Gastrocnemius medialis (tissue), 4 donors: ENCODE measurements around the gene CCL25. TPM values are rescaled to one million over a fixed set of nuclear protein-coding genes. Genes with fewer than 3 reads are reported as not detected.
A peak's percentile ranks its signal among the peaks of the same experiment; 100 is the strongest.

ENCODE experiments used
- ATAC-seq, 2 donors: fragments of 150-250 bp; one replicate each; pipeline ENCODE4 v1.9.1; 2016
- DNase-seq, 2 donors: peaks; one replicate each; pipeline ENCODE4 v3.0.0-alpha.2; 2019
- H3K27ac ChIP-seq, 4 donors: fragments of 200-600 bp; sonication (generic); 1 replicate in 1 of 4; 2 replicates in 3 of 4; pipeline ENCODE4 v1.5.1; 2016 to 2018; ENCODE audit warnings: mild to moderate bottlenecking in 2 of 4, moderate library complexity in 1 of 4
- H3K27me3 ChIP-seq, 3 donors: fragments of 200-600 bp; sonication (generic) in 2 of 3; 1 replicate in 1 of 3; 2 replicates in 2 of 3; pipeline versions ENCODE4 v1.5.1 to v1.6.0; 2016 to 2019; ENCODE audit warnings: mild to moderate bottlenecking in 1 of 3, moderate library complexity in 1 of 3
- H3K36me3 ChIP-seq, 2 donors: fragments of 200-600 bp; sonication (generic) in 1 of 2; one replicate each; pipeline ENCODE4 v1.5.1; 2017 to 2018
- H3K4me1 ChIP-seq, 2 donors: fragments of 200-600 bp; sonication (generic) in 1 of 2; one replicate each; pipeline ENCODE4 v1.5.1; 2016 to 2017; ENCODE audit warnings: mild to moderate bottlenecking in 2 of 2
- H3K4me3 ChIP-seq, 4 donors: fragments of 200-600 bp; sonication (generic) in 3 of 4; 1 replicate in 1 of 4; 2 replicates in 3 of 4; pipeline ENCODE4 v1.5.1; 2016 to 2019; ENCODE audit warnings: mild to moderate bottlenecking in 2 of 4
- H3K9me3 ChIP-seq, 3 donors: fragments of 200-600 bp; sonication (generic) in 2 of 3; 1 replicate in 1 of 3; 2 replicates in 2 of 3; pipeline ENCODE4 v1.5.1; 2016 to 2019
- POLR2A ChIP-seq, 2 donors: fragments of 450-650 bp; IDR thresholded peaks; one replicate each; pipeline ENCODE4 v1.6.1; 2017; ENCODE audit warnings: antibody characterized with exemption in 2 of 2, mild to moderate bottlenecking in 2 of 2, moderate library complexity in 2 of 2
- in situ Hi-C, 4 donors: fragments of 200-750 bp; cut with MboI; loops; one replicate each; pipeline versions ENCODE4 v1.15.0 to v1.8.0; 2017; ENCODE audit warnings: low sequenced_read_pairs in 4 of 4
- intact Hi-C: fragments of 100-400 bp; cut with DNase I; formaldehyde crosslinking; loops from one replicate; pipeline ENCODE4 v1.15.1; 2023; ENCODE audit warnings: low total_unique reads
- total RNA-seq, 4 donors: library from RNA; depleted of rRNA; stranded (reverse); fragments of >200 nt; gene quantifications; one replicate each; pipeline versions ENCODE4 v1.1.0 to v1.2.3, GENCODE V29; 2016
- TF ChIP-seq, protein P1 (sequence below), 5 experiments: fragments of 450-650 bp in 3 of 5; fragments of 200-600 bp in 2 of 5; sonication (generic) in 2 of 5; IDR thresholded peaks in 4 of 5; conservative IDR thresholded peaks in 1 of 5; 1 replicate in 4 of 5; 2 replicates in 1 of 5; pipeline ENCODE4 v1.5.1; 2016 to 2019; ENCODE audit warnings: antibody characterized with exemption in 5 of 5, mild to moderate bottlenecking in 3 of 5, moderate library complexity in 3 of 5

CCL25 gene
- total RNA-seq, 4 donors from 2014 or later, result not detected

DNA sequence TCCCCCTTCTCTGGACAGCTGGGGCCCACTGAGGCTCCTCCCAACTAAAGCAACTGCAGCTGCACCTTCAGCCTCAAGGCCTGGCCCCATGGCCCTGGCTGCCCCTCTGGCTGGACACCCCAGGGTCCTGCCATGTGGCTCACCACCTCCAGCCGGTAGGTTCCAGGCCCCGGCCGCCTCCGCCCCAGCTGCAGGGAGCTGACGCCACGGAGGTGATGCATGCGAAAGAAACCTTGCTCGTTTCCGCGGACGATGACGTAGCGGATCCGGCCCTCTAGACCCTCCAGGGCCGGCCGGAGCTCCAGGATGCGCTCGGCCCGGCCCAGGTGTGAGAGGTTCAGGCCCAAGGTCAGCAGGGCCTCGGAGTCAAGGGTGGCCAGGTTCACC, 13.3 kb downstream of the CCL25 start:
- in situ Hi-C loops (no loop called here), intact Hi-C loops (no loop called here)
- DNase-seq (no peak), ATAC-seq (no peak)
- no peaks in the 10 kb centered on the region for H3K4me1 ChIP-seq
- no peak overlapping the region for H3K27ac ChIP-seq
- no peak for TF ChIP-seq POLR2A (IDR thresholded peaks at IDR 0.05)
- TF ChIP-seq, protein P1, sequence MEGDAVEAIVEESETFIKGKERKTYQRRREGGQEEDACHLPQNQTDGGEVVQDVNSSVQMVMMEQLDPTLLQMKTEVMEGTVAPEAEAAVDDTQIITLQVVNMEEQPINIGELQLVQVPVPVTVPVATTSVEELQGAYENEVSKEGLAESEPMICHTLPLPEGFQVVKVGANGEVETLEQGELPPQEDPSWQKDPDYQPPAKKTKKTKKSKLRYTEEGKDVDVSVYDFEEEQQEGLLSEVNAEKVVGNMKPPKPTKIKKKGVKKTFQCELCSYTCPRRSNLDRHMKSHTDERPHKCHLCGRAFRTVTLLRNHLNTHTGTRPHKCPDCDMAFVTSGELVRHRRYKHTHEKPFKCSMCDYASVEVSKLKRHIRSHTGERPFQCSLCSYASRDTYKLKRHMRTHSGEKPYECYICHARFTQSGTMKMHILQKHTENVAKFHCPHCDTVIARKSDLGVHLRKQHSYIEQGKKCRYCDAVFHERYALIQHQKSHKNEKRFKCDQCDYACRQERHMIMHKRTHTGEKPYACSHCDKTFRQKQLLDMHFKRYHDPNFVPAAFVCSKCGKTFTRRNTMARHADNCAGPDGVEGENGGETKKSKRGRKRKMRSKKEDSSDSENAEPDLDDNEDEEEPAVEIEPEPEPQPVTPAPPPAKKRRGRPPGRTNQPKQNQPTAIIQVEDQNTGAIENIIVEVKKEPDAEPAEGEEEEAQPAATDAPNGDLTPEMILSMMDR (IDR thresholded peaks at IDR 0.05 in 4 of 5, conservative IDR thresholded peaks at IDR 0.05 in 1 of 5), result no peak
- no peaks in the 10 kb centered on the region for H3K27me3 ChIP-seq
- H3K9me3 ChIP-seq, result peaks cover 0 to 14% (median 0%) of the 10 kb centered on the region in 3 donors
- no peak overlapping the region for H3K4me3 ChIP-seq
- H3K36me3 ChIP-seq, result no peaks in the 10 kb centered on the region

DNA sequence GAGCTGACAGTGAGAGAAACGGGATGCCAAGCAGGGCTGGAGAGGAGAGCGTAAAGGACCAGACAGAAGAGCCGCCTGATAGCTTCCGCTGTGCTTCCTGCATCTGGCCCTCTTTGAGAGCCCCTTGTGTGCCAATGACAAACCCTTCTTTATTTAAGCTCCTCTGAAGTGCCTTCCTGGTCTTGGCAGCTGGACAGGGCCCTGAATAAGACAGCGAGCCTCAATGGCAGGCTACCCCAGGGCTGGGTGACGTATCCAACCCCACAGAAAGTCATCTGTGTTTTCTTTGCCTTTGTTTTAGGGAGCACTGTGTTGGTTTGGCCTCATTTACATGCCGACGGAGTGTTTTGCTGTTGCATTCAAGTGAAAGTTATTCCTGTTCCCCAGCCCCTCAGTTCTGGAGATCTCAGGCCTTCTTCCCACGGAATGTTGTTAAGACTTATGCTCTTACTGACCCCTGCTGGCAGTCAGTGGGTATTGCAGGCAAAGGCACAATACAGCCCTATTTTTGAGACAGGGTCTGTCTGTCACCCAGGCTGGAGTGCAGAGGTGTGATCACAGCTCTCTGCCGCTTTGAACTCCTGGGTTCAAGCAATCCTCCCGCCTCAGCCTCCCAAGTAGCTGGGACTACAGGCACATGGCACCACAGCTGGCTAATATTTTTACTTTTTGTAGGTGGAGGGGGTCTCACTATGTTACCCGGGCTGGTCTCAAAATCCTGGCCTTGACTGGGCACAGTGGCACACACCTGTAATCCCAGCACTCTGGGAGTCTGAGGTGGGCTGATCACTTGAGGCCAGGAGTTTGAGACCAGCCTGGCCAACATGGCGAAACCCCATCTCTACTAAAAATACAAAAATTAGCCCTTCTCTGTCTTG, 16.8 kb downstream of the CCL25 start:
- in situ Hi-C loops, result no loop called here
- Histone ChIP-seq H3K4me1 (no peaks in the 10 kb centered on the region), H3K27me3 (no peaks in the 10 kb centered on the region), H3K9me3 (peaks cover 0 to 14% (median 0%) of the 10 kb centered on the region in 3 donors), H3K4me3 (no peak overlapping the region), H3K36me3 (no peaks in the 10 kb centered on the region), H3K27ac (no peak overlapping the region)
- no peak for ATAC-seq
- DNase-seq, result no peak
- TF ChIP-seq, protein P1 (IDR thresholded peaks at IDR 0.05 in 4 of 5, conservative IDR thresholded peaks at IDR 0.05 in 1 of 5), result peak in 3 of 5 experiments; percentile 18 to 36 (median 35)
- TF ChIP-seq POLR2A (IDR thresholded peaks at IDR 0.05), result no peak
- intact Hi-C loops, result no loop called here

DNA sequence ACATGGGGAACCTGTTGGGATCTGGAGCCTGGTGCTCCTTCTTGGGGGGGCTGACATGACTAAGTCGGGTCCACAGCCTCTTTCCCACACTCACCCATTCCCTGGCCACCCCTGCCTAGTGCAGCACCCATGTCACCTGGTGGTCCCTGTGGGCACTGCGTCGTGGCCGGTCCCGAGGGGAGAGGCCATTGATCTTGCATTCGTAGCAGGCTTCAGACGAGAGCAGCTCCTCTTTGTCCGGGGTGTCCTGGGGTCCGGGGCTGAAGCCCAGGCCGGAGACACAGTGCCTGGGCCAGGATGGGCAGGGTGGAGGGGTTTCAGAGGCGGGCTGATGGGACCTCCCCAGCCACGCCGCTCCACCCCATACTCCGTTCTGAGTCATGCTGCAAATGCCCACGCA, 19.4 kb downstream of the CCL25 start:
- intact Hi-C loops, result no loop called here
- H3K27ac ChIP-seq, result no peak overlapping the region
- no peak for TF ChIP-seq POLR2A (IDR thresholded peaks at IDR 0.05)
- TF ChIP-seq, protein P1 (IDR thresholded peaks at IDR 0.05 in 4 of 5, conservative IDR thresholded peaks at IDR 0.05 in 1 of 5), result no peak
- H3K4me1 ChIP-seq, result no peaks in the 10 kb centered on the region
- in situ Hi-C loops, result no loop called here
- no peaks in the 10 kb centered on the region for H3K36me3 ChIP-seq
- DNase-seq, result no peak
- H3K27me3 ChIP-seq, result no peaks in the 10 kb centered on the region
- no peak for ATAC-seq
- H3K9me3 ChIP-seq, result peaks cover 0 to 14% (median 0%) of the 10 kb centered on the region in 3 donors
- no peak overlapping the region for H3K4me3 ChIP-seq

DNA sequence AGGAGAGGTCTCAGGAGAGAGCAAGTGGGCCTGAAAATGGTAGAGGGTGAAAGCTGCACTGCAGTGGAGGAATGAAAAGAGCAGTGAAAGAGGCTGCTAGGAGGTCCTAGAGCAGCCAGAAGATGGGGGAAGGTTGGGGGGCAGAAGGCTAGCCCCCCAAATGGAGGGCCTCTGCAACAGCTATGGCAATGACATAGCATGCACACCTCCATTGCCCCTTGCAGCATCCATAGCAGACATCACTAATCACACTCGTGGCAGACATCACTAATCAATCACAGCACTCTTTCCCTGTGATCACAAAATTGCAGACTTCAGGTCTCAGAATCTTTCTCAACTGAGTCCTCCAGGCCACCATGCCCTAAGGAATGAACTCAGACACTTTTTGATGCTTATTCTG, 21.9 kb downstream of the CCL25 start:
- ATAC-seq (no peak), DNase-seq (no peak)
- Histone ChIP-seq H3K36me3 (no peaks in the 10 kb centered on the region), H3K27me3 (no peaks in the 10 kb centered on the region), H3K9me3 (peaks cover 0 to 5% (median 0%) of the 10 kb centered on the region in 3 donors), H3K27ac (no peak overlapping the region), H3K4me3 (no peak overlapping the region), H3K4me1 (no peaks in the 10 kb centered on the region)
- TF ChIP-seq, protein P1 (IDR thresholded peaks at IDR 0.05 in 4 of 5, conservative IDR thresholded peaks at IDR 0.05 in 1 of 5), result no peak
- no peak for TF ChIP-seq POLR2A (IDR thresholded peaks at IDR 0.05)
- intact Hi-C loops (no loop called here), in situ Hi-C loops (no loop called here)
